Stimulated activated CD4-positive, alpha-beta T cell treated with anti-CD3 and anti-CD28 coated beads, Interleukin-2, amount 100 ng/mL, for 4 hours (primary cell): ENCODE measurements around the gene SRCAP.

Experiments
- DNase-seq: peaks from one replicate; pipeline ENCODE4 v3.0.0-alpha.2; 2020; ENCODE audit warnings: low read depth

Gene SRCAP

GRCh38 chr16:30736995-30737793 lies 38.2 kb downstream of the SRCAP start:
- DNase-seq: no peak

GRCh38 chr16:30737794-30738648 lies 39.0 kb downstream of the SRCAP start:
- no peak for DNase-seq

GRCh38 chr16:30738984-30739951 lies 40.3 kb downstream of the SRCAP start:
- DNase-seq: no peak

GRCh38 chr16:30740364-30741251 lies 41.6 kb downstream of the SRCAP start:
- DNase-seq: no peak

GRCh38 chr16:30741461-30741914 lies 42.5 kb downstream of the SRCAP start:
- DNase-seq: no peak

GRCh38 chr16:30743716-30744115 lies 44.7 kb downstream of the SRCAP start:
- no peak for DNase-seq

- DNase-seq: no peak
These were observed 45.2 kb downstream of the SRCAP start for GRCh38 chr16:30744183-30744582.

GRCh38 chr16:30745082-30745481 lies 46.1 kb downstream of the SRCAP start:
- no peak for DNase-seq

GRCh38 chr16:30746638-30747175 lies 47.7 kb downstream of the SRCAP start:
- DNase-seq: no peak

GRCh38 chr16:30747331-30747730 lies 48.4 kb downstream of the SRCAP start:
- DNase-seq: no peak

- peak; percentile 83 for DNase-seq
These were observed 49.0 kb downstream of the SRCAP start, which contains the start of gene PHKG2 for GRCh38 chr16:30747799-30748633. TSS of gene PHKG2 (plus strand) at chr16:30748425. CDS start at chr16:30748821, 396 bp downstream.

- DNase-seq: no peak
These were observed 49.9 kb downstream of the SRCAP start for GRCh38 chr16:30748634-30749445.

- DNase-seq: no peak
These were observed 51.2 kb downstream of the SRCAP start for GRCh38 chr16:30750201-30750600.

- DNase-seq: no peak
These were observed 52.0 kb downstream of the SRCAP start for GRCh38 chr16:30750876-30751465.

GRCh38 chr16:30753596-30753995 lies 54.6 kb downstream of the SRCAP start:
- no peak for DNase-seq

- DNase-seq: no peak
These were observed 57.2 kb downstream of the SRCAP start for GRCh38 chr16:30755955-30756780.

- no peak for DNase-seq
These were observed 57.8 kb downstream of the SRCAP start for GRCh38 chr16:30756781-30757100.
